GM19023 (cell line): ENCODE results near the gene ILDR2.

Experiments used
- ATAC-seq: cut with Tn5 transposase; IDR thresholded peaks from one replicate; pipeline ENCODE4 v1.9.1; 2021; ENCODE audit warnings: mild to moderate bottlenecking, moderate library complexity; ENCODE audit not compliant: unreplicated experiment

The ILDR2 gene

DNA sequence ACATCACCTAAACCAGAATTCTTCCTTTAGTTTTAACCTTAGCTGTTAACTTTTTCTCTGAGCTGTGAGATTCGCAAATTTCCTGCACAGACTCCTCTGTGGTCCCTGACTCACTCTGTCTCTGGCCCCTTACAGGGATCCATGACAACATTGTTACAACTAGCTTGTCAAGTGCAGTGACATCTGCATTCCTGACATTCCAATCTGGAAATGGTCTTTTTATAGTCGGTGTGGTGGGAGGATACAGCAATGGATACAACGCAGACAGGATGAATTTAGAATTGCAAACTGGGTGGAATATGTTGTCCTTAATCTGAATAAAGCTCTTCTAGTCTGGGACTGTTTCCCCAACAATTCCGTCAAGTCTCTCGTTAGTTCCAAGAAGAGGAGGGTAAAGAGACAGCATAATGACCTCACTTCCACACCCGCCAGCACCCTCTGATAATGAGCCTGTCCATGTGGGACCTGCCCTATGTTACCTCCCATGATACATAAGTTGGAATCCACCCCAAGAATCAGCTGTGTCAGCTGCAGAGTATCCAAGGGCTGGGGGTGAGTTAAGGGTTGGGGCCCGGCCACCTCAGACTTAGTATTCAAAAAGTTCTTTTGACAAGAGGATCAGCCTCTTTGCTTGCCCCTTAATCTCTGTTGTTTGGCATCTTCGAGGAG is 49.4 kb downstream of the ILDR2 start:
- no peak for ATAC-seq

DNA sequence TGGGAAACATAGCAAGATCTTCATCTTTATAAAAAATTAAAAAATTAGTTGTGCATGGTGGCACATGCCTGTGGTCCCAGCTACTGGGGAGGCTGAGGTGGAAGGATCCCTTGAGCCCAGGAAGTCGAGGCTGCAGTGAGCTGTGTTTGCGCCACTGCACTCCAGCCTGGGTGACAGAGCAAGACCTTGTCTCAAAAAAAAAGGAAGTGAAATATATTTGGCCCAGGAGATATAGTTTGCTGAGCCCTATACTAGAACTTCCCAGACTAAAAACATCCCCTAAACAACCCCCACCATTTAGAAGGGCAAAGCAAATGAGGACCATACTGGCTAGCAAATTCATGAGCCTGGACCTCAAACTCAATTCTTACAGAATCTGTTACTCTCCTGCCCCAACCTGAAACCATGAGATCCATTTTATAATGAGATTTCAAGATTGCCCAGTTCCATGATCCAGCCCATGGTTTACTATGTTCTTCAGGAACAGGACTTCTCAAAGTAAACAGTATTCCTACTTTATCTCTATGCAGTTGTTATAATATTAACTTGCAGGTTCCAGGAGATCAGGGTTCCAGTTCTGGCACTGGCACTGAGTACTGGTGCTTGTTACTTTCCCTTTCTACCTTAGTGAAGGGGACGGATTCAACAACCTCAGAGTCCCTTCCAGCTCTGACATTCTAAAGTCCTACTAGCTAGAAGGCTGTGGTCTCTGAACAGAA is 50.4 kb downstream of the ILDR2 start:
- ATAC-seq = no peak

DNA sequence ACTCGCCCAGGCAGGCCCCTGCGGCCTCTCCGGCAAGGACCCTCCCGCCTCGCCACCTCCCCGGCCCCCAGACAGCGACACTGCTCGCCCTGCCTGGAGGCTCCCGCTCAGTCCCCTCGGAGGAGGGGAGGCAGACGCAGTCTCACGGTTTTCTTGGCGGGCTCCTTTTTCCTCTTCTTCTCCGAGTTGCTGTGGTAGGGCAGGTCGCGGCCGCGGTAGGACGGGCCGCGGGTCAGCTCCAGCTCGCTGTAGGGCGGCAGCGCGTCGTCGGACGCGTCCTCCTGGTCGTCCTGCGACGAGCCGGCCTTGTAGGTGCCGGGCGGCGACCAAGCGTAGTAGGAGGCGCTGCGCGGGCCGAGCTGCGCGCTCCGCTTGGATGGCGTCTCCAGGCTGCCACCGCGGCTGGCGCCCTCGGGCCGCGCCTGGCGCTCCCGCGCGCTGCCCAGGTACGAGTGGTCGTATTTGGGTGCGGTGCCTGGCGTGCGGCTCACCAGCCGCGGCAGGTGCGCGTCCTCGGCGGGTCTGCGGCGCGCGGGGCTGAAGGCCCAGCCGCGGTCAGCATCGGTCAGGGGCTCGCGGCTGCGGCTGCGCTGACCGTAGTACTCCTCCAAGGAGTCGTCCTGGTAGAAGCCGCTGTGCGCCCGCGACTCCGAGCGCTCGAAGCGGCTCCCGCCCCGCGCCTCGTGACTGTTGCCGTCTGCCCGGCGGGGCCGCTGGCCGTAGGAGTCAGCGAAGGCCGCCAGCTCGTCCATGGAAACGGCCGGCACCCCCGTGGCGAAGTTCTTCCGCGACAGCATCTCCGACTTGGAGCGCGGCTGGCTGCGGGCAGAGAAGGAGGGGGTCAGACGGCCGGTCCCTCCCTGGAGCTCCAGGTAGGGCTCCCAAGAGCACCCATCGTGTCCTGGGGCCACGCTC is 54.5 kb downstream of the ILDR2 start:
- no peak for ATAC-seq

DNA sequence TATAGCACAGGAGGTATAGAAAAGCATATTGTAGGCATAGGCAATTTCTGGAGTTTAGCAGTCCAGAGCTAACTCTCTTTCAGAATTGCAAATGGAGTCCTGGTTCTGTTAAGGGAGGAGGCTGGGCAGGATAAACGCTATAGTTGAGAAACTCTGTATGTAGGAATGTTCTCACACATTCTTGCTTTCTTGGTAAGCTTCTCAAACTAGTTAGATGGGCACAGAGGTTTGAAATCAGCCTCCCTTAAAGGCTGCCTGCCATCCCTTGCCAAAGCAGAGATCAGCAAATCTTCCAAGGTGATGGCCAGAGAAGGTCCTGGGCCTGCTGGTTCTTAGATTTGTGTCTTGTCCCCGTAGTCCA is 56.4 kb downstream of the ILDR2 start:
- no peak for ATAC-seq

DNA sequence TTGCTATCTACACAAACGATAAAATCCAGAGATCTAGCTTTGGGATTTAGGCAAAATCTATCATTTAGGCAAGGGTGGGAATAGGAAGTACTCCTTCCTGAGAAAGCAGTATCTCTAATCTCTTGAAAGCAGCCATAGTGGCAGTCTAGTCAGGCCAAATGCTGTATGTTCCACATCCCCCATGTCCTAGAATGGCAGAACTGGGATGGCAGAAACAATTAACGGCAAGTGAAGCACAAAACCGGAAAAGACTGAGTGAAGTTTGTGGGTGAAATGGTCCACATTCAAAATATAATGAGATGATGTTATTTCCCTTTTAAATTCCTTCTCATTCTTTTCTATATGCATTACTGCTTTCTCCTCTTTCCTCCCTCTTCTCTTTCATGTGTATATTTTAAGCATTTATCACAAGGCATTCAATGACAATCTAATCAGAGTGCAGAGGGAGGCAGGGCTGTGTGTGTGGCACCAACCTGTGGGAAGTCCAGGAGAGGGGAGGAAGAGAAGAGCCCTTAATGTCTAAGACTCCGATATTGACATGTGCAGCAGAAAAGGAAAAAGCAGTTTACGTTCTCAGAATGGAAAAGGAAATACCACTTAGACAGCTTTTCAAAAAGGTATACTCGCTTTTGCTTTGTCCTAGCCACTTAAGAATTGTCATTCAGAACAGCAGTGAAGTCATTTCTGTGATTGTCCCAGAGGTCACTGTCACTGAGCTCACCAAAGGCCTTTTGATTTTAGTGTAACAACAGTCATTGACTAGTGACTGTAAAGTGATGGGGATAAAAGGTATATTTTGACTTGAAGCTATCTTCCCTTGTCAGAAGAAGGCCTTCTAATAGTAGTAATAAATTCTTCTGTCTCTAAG is 57.0 kb downstream of the ILDR2 start:
- no peak for ATAC-seq

DNA sequence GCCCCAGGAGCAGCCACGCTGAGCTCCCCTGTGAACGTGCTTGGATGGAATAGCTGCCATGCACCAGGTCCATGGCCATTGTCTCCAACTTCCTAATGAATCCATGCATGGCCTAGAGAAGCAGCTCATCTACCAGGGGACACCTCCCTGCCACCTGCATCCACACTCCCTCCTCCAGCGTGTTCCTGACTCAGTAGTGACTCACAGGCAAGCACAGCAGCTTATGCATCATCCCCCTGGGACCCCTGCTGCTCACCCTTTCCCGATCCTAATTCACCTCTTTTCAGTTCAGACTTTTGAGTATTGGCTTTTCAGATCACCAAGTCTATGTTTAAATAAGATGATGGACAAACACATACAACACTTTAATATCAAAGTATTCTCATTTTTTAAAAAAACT is 59.4 kb downstream of the ILDR2 start:
- no peak for ATAC-seq

DNA sequence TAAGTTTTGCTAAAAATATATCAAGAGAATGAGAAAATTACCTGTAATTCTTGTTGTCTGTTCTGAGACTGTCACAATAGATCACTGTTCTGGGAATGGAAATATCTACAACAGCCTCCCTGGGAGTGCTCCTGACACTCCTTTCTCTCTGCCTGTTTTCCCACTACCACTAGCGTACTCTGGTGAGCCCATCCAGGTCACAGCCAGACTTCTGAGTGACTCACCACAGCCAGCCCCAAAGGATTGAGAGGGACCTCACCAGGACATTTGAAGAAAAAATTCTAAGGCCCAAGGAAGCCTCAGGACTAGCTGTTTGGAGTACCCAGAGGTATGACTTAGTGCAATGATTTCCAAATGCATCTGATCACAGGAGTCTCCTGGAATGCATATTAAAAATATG is 60.3 kb downstream of the ILDR2 start:
- ATAC-seq = no peak

DNA sequence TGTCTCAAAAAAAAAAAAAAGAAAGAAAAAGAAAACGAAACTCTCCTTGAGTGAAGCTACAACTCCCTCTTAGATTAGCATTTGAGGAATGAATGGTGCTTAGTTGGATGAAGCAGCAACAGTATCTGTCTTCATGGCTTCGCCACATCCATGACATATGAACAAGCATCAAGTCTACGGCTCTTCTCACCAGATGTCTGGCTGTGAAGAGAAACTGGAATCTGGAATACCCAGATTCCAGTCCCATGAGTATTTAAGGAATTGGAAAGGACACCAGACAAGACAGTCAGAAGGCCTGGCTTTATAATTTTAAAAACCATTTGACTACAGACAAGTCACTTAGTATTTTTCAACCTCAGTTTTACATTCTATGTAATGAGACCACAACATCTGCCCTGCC is 61.2 kb downstream of the ILDR2 start:
- no peak for ATAC-seq

DNA sequence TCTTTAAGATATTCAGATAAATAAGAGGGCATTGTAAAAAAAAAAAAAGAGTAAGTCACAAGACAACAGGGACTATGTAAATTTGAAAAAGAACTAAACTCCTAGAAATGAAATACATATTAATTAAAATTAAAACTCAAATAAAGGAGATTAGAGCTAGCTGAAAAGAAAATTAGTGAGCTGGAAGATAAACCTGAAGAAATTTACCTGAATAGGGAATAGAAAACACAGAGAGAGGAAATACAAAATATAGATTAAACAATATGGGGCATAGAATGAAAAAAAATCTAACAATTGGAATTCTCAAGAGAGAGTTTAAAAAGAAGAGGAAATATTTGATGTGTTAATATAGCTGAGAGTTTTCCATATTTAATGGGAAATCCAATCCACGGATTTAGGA is 63.7 kb downstream of the ILDR2 start:
- no peak for ATAC-seq

DNA sequence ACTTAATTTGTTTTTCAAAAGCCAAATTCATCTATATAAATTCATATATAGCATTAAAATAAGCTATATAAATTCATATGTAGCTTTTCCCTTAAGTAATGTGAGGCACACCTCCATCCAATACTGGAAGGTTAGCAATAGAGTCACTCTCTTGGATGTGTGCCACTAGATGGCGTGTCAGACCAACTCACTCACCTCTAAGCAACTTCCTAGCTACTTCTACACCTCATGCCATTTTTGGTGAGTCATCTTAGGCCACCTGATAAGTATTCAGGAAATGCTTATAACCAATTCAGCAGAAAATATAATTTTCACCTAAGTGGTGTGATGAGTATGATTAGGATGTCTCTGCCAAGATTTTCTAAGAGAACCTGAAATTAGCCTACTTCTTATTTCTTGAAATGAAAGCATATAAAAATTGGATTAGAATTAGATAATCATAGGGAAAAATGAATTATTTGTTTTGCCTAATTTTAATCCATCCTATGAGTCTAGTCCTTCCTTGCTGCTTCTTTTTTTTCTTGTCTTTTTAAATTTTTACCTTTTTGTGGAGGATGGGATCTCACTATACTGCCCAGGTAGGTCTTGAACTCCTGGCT is 64.8 kb downstream of the ILDR2 start:
- peak; percentile 94 for ATAC-seq

DNA sequence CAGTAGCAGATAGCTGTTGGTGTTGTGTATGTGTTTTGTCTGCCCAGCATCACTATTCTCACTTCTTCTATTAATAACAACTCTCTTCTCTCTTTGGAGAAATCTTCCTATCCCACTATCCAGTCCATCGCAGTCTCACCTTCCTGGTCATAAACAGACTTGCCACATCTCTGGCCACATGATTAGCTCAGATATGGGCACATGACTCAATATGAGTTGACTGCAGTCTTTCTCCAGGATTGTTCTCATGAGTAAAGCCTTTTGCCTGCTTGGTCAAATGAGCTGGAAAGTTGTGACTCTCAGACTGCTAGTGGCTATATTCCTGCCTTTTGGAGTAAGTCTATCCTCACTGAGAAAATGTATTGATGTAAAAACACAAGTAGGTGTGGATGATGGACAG is 66.4 kb downstream of the ILDR2 start:
- no peak for ATAC-seq

DNA sequence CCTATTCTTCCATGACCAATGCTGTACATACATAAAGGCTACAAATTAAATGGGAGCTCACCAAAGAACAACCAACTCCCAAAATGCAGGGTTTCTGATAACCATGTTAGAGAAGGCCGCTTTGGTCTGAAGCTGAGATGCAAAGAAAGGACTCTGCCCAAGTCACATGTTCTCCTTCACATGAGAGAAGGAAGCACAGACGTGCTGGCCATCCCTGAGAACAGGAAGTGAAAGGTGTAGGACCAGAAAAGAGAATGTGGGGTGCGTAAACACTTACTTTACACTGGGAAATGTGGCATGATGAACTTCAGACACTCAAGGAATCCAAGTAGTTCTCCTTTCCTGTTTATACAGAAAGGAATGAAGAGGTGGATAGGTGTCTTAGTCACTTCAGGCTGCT is 67.6 kb downstream of the ILDR2 start:
- no peak for ATAC-seq

DNA sequence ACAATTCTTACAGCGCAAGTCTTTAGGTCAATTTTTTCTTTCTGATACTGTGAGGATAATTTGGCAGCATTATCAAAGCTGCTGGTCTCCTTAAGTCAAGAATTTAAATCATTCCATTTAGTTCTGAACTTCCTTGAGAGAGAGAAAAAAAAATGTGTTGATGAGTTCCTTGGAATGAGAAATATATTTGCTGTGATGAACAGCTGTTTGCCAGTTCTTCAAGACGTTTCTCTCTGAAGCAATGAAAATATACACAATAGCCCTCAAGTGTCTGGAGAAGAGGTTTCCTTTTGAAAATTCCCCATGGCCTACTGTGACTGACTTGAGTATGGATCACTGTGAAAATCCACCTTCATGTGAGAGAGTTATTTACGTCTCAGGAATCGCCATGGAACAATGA is 68.3 kb downstream of the ILDR2 start:
- no peak for ATAC-seq

DNA sequence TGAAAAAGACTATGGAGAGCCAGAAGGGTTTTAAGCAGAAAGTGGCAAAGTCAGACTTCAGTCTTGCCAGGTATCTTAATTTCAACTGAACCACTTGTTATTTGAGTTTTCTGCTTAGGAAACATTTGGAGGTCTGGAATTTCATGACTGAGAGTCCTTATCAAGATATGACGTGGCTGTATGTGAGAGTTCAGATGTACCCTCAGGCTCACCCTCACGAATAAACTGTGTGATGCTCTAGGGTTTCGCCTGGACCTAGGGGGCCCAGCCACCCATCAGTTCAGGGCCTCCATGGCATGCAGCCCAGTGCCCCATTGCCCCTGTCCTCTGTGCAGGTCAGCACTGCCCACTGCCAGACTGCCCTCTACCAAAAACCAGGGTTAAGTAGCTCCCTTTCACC is 68.7 kb downstream of the ILDR2 start:
- ATAC-seq = no peak

DNA sequence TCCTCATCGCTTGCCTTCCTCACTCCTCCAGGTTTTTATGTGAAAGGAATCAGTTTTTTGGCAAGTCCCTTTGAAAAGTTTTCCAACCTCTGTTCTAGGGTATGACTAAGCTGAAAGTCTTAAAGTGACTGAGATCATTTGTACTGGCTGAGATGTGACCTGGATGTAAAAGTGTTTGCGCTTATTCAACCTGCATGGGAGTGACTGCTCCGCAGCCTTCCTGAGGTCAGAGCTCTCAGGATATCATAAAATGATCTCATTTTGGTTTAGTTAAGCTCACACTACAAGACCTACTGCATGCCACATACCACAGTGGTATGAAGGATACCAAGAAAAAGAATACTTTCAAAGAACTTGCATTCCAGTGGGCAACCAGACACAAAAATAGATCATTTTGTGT is 69.4 kb downstream of the ILDR2 start:
- no peak for ATAC-seq

DNA sequence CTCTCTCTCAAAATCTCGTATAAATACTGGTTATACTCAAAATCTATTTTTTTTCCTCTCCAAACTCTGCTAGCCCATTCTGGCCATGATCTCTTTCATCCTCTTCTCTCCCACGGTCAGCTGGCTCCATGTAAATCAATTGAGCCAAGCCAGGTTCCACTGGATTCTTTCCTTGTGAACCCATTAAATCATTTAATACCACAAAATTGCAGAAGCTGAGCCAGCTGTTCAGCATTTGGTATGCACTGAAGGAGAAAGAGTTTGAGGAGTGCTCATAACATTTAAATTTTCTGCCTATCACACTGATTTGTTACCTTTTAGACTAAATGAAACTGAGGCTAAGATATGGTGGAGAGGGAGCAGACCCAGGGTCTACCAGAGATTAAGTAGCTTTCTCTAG is 70.2 kb downstream of the ILDR2 start:
- ATAC-seq = no peak

DNA sequence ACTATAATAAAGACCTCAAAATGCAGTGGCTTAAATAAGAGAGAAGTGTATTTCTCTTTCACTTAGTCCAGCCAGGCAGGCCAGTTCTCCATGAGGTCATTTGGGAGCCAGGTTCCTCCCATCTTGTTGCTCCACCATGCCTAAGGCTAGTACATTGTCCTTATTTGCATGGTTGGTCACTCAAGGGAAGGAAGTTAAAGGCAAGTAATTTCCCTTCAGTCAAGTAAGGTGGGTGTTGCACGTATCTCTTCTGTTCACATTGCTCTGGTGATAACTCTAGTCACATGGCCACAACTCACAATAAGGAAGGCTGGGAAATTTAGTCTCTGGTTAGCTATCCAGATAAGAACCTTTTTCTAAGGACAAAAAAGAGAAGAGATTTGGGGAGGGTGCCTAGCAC is 72.1 kb downstream of the ILDR2 start:
- ATAC-seq = no peak

DNA sequence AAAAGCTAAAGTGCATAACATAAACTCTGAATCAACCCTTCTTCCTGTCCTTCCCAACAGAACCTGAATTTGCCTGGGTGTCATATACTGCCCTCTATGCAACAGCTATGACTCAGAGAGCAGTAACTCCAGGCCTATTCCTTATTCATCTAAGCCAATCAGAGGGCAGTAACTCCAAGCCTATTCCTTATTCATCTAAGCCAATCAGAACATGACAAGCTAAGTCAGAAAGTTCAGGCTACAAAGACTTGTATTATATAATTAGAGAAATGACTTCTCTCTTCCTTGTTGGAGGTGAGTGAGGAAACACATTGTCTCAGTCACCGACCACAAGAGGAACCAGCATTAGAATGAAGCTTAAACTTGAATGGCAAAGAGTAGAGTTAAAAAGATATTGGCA is 73.1 kb downstream of the ILDR2 start:
- ATAC-seq = no peak

DNA sequence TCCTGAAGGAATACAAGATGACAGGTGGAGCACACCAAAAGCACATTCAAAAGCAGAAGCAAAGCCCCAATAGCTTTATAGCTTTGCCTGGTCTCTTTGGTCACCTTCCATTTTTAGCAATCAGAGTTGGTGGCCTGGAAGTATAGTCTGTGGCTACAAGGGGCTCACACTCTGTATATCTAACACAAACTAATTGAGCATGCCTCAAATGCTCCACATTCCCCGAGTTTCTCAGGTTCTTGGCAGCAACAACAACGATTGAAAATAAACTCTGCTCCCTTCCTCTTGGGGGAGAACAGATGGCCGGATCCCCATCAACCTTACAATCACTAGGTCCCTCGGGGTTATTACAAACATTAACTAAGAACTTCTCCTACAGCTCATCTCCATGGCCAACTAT is 74.4 kb downstream of the ILDR2 start:
- ATAC-seq = no peak

DNA sequence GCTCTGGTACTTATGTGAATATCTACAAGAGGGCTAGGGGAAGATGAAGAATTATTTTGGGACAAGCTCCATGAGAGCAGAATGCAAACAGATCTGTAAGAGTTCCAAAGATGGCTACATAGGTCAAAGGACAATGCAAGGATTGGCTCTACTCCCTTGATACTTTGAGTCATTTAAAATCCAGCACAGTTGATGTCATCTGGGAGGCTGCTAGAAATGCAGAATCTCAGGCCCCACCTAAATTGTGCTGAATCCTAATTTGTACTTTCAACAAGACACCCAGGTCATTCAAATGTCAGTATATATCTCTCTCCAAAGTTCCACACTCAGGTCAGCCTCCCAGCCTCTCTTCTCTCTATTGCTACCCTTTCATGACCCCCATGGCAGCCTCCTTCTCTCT is 75.6 kb downstream of the ILDR2 start:
- no peak for ATAC-seq

DNA sequence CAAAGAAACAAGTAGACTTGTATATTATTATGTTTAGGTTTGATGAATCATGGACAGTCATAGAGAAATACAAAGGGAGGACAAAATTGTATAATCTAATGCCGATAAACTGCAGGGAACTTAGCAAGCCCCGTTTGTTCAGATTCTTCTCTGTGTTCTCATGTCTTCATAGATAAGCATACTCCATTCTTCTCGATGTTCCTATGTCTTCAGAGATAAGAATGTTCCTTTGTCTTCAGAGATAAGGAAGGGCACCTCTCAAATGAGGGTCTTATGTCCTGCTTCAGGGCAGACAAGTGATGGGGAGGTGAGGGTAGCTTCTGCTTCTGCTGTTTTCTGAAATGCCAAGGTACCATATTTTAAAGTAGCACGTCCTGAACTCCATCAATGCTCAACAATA is 79.6 kb downstream of the ILDR2 start:
- ATAC-seq = no peak
